Measurements from ENCODE around the gene VSTM2L.

Gene VSTM2L

GRCh38 chr20:37879843-37880242 lies 23.1 kb upstream of the VSTM2L start:
- no peak for DNase-seq

- no peak for DNase-seq
These were observed 22.0 kb upstream of the VSTM2L start for GRCh38 chr20:37880726-37881591.

GRCh38 chr20:37881601-37882343 lies 21.2 kb upstream of the VSTM2L start:
- DNase-seq = no peak

- DNase-seq = no peak
These were observed 19.8 kb upstream of the VSTM2L start for GRCh38 chr20:37882961-37883712.

GRCh38 chr20:37885042-37885441 lies 17.9 kb upstream of the VSTM2L start:
- DNase-seq = no peak

- no peak for DNase-seq
These were observed 17.1 kb upstream of the VSTM2L start for GRCh38 chr20:37885593-37886503.

- DNase-seq = no peak
These were observed 16.1 kb upstream of the VSTM2L start for GRCh38 chr20:37886851-37887297.

GRCh38 chr20:37888641-37889040 lies 14.3 kb upstream of the VSTM2L start:
- DNase-seq = no peak

GRCh38 chr20:37890108-37890507 lies 12.8 kb upstream of the VSTM2L start:
- no peak for DNase-seq

GRCh38 chr20:37890643-37891042 lies 12.3 kb upstream of the VSTM2L start:
- no peak for DNase-seq

GRCh38 chr20:37892001-37892400 lies 10.9 kb upstream of the VSTM2L start:
- no peak for DNase-seq

- no peak for DNase-seq
These were observed 9.2 kb upstream of the VSTM2L start for GRCh38 chr20:37893566-37894241.

GRCh38 chr20:37894454-37894853 lies 8.5 kb upstream of the VSTM2L start:
- no peak for DNase-seq

- no peak for DNase-seq
These were observed 7.8 kb upstream of the VSTM2L start for GRCh38 chr20:37895166-37895565.

GRCh38 chr20:37896932-37897548 lies 5.9 kb upstream of the VSTM2L start:
- DNase-seq = no peak

- DNase-seq = no peak
These were observed 4.5 kb upstream of the VSTM2L start for GRCh38 chr20:37898233-37899104.

GRCh38 chr20:37899105-37900045 lies 3.6 kb upstream of the VSTM2L start:
- DNase-seq = no peak

GRCh38 chr20:37901240-37901639 lies 1.7 kb upstream of the VSTM2L start:
- DNase-seq = no peak

Measured in activated CD8-positive, alpha-beta memory T cell treated with anti-CD3 and anti-CD28 coated beads, Interleukin-2, amount 50 U/mL, for 48 hours (primary cell).